Tongue (tissue), 2 donors: Measurements from ENCODE around the gene FAM83C. TPM values are rescaled to one million over a fixed set of nuclear protein-coding genes. Genes with fewer than 3 reads are reported as not detected.
"Not testable (repeated sequence)": the region's sequence is repeated elsewhere in the genome, so short reads cannot be mapped to it uniquely, and the experiment has no call there.

Experiments
- DNase-seq: peaks from one replicate; pipeline ENCODE4 v3.0.0-alpha.2; 2015
- total RNA-seq: library from RNA; depleted of rRNA; stranded (reverse); fragments of >200 nt; gene quantifications from one replicate; pipeline ENCODE4 v1.2.3, GENCODE V29; 2014

FAM83C gene
- total RNA-seq, 1 donor from 2014 or later: 2.2 TPM

GRCh38 chr20:35263532-35264341, 28.5 kb downstream of the FAM83C start:
- DNase-seq: no peak

DNA sequence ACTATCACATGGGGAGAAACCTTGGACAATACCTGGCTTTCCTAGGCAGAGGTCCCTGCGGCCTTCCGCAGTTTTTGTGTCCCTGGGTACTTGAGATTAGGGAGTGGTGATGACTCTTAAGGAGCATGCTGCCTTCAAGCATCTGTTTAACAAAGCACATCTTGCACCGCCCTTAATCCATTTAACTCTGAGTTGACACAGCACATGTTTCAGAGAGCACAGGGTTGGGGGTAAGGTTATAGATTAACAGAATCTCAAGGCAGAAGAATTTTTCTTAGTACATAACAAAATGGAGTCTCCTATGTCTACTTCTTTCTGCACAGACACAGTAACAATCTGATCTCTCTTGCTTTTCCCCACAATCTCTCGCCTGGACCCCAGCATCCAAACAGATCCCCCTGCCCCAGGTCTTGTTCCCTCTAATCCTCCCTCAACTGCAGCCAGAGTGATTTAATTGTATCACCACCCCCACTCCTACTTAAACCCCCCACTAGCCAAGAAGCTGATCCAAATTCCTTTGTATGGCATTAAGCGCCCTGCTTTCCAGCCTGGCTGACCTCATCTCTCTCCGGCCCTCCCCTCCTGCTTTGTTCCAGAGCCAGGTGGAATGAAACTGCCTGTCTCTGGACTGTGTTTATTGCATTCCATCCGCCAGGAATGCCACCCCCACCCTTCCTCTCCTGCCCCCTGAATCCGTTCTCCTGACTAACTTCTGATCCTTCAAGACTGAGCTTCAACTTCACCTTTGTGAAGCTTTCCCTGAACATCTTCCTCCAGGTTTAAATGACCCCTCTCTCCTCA, 29.3 kb downstream of the FAM83C start:
- peak; percentile 26 for DNase-seq

- not testable (repeated sequence) for DNase-seq
Observed at GRCh38 chr20:35262321-35262720, 29.9 kb downstream of the FAM83C start.

- no peak for DNase-seq
Observed at GRCh38 chr20:35260426-35260825, 31.8 kb downstream of the FAM83C start.

GRCh38 chr20:35257175-35257909, 34.9 kb downstream of the FAM83C start:
- DNase-seq: no peak

- no peak for DNase-seq
Observed at GRCh38 chr20:35254448-35254999, 37.7 kb downstream of the FAM83C start.

GRCh38 chr20:35253010-35253409, 39.2 kb downstream of the FAM83C start:
- no peak for DNase-seq

GRCh38 chr20:35252598-35252997, 39.6 kb downstream of the FAM83C start:
- DNase-seq: not testable (repeated sequence)

- no peak for DNase-seq
Observed at GRCh38 chr20:35252037-35252461, 40.2 kb downstream of the FAM83C start.

GRCh38 chr20:35251613-35251940, 40.6 kb downstream of the FAM83C start:
- no peak for DNase-seq

GRCh38 chr20:35248641-35249475, 43.4 kb downstream of the FAM83C start:
- DNase-seq: no peak

- DNase-seq: no peak
Observed at GRCh38 chr20:35246723-35247122, 45.5 kb downstream of the FAM83C start.

- no peak for DNase-seq
Observed at GRCh38 chr20:35243986-35244385, 48.2 kb downstream of the FAM83C start.

- no peak for DNase-seq
Observed at GRCh38 chr20:35243317-35243716, 48.9 kb downstream of the FAM83C start.

DNA sequence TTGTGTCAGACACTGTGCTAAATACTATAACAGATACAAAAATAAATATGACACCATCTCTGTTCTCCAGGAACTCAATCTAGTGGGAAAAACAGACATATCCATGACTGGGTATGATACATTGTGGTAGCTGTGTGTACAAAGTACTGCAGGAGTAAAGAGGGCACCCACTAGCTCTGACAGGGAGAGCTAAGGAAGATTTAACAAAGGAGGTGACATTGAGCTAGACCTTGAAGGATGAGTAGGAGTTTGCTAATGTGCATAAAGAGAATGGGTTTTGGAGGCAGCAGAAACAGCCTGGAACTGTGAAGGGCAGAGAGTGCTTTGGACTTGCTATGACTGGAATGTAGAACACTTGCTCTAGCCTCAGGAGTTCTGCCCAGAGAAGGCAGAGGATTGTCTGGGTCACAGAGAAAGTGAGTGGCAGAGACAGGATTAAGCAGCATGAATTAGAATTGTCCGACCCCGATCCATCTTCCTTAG, 51.4 kb downstream of the FAM83C start:
- DNase-seq: no peak

DNA sequence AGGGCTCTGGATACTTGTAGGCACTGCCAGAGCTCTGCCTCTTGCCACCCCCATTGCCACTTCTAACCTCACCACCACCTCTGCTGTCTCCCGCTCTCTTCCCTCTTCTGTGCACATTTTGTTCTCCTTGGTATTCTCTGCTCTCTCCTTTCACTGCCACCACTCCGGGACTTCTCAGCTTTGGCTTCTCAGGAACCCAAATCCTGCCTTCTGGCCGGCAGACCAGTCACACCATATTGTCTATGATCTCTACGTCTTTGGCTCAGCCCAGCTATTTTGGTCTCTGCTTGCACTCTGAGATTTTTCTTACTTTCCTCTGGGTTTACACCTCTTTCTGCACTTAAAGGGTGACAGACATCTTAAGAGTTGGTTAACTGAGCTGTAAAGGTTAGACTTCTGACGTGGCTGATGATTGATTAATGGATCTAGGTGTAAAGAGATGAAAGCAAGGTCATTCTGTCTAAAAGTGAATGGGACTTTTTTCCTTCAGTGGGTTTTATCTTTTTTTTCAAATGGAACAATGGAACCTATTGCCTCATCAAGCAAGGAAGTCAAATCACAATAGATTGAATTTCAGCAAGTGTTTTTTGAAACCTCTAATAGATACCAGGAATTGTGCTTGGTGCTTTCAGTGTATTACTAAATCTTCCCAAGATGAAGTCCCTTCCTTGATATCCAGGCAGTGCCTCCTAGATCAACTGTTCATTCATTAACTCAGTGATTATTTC, 52.0 kb downstream of the FAM83C start:
- DNase-seq: no peak

DNA sequence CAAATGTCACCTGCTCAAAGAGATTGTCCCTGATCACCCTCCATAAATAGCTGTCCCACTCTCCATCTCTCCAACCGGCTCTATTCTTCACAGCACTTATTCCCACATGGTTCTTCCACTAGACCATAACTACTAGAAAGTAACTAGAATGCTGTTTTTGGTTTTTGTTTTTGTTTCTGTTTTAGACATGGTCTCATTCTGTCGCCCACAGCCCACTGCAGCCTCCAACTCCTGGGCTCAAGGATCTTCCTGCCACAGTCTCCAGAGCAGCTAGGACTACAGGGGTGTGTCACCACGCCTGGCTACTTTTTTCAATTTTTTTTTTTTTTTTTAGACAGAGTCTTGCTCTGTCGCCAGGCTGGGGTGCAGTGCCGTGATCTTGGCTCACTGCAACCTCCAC, 53.5 kb downstream of the FAM83C start:
- no peak for DNase-seq

- no peak for DNase-seq
Observed at GRCh38 chr20:35238170-35238569, 54.1 kb downstream of the FAM83C start.

GRCh38 chr20:35237486-35237885, 54.7 kb downstream of the FAM83C start:
- DNase-seq: no peak

DNA sequence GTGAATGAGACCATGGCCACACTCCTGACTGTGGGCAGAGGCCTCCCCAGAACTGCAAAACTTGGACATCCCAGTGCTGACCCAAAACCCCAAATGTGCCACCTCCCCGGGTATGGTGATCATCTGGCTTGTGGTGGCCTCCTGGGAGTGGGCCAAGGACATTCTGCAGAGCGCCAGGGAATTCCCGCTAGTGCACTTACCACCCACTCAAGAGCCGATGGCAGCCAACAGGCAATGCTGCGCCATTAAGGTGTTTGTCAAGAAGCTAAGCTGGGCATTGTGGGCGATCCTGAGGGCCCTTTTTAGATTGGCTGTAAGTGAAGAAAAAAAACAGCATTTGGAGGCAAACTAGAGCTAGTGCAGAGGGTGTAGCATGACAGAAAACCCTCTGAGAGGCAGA, 56.3 kb downstream of the FAM83C start:
- no peak for DNase-seq
